HG03558 (cell line): ENCODE data around the gene MCM8.

Experiments used
- ATAC-seq: cut with Tn5 transposase; IDR thresholded peaks from one replicate; pipeline ENCODE4 v1.9.1; 2021; ENCODE audit warnings: moderate number of reproducible peaks; ENCODE audit not compliant: unreplicated experiment; ENCODE audit errors: extremely low read depth

MCM8 gene

GRCh38 chr20:5950271-5951031 is at the start of gene MCM8, which contains the start of gene TRMT6:
MCM8 (plus strand) TSS chr20:5950652; CDS start chr20:5952016, 1,364 bp downstream.
TRMT6 (minus strand) TSS chr20:5950533; CDS start chr20:5950405, 128 bp downstream.
- peak; percentile 89 for ATAC-seq

GRCh38 chr20:5900908-5901307 is 49.5 kb upstream of the MCM8 start:
- ATAC-seq = no peak

GRCh38 chr20:5908981-5909380 is 41.5 kb upstream of the MCM8 start:
- no peak for ATAC-seq

- no peak for ATAC-seq
Measured at GRCh38 chr20:5910186-5910585, 40.3 kb upstream of the MCM8 start.

GRCh38 chr20:5913166-5913565 is 37.3 kb upstream of the MCM8 start:
- no peak for ATAC-seq

GRCh38 chr20:5914859-5915258 is 35.6 kb upstream of the MCM8 start:
- no peak for ATAC-seq

GRCh38 chr20:5918856-5919625 is 31.4 kb upstream of the MCM8 start:
- ATAC-seq = no peak

GRCh38 chr20:5919626-5920544 is 30.6 kb upstream of the MCM8 start:
- no peak for ATAC-seq

GRCh38 chr20:5920581-5920980 is 29.9 kb upstream of the MCM8 start:
- ATAC-seq = no peak

GRCh38 chr20:5923493-5923892 is 27.0 kb upstream of the MCM8 start:
- no peak for ATAC-seq

GRCh38 chr20:5925551-5925950 is 24.9 kb upstream of the MCM8 start:
- no peak for ATAC-seq

GRCh38 chr20:5927749-5928462 is 22.5 kb upstream of the MCM8 start:
- ATAC-seq = no peak

GRCh38 chr20:5928836-5929715 is 21.4 kb upstream of the MCM8 start:
- no peak for ATAC-seq

- no peak for ATAC-seq
Measured at GRCh38 chr20:5931411-5931810, 19.0 kb upstream of the MCM8 start.

- ATAC-seq = no peak
Measured at GRCh38 chr20:5932796-5933195, 17.7 kb upstream of the MCM8 start.

- peak; percentile 51 for ATAC-seq
Measured at GRCh38 chr20:5933802-5934436, 16.5 kb upstream of the MCM8 start.

- no peak for ATAC-seq
Measured at GRCh38 chr20:5935384-5935783, 15.1 kb upstream of the MCM8 start.

GRCh38 chr20:5936238-5936637 is 14.2 kb upstream of the MCM8 start:
- no peak for ATAC-seq
